ENCODE measurements around the gene MPRIP. TPM values are rescaled to one million over a fixed set of nuclear protein-coding genes. Genes with fewer than 3 reads are reported as not detected.

The MPRIP gene
- total RNA-seq, 8 experiments from 2014 or later: 35.0 to 136 (median 91.5) TPM

GRCh38 chr17:17206124-17206912, 164.1 kb downstream of the MPRIP start, which contains the start of gene PLD6:
PLD6 (minus strand) TSS chr17:17206333; CDS start chr17:17206286, 47 bp downstream.
- Histone ChIP-seq H3K4me1 (replicated peaks in 1 of 2) (peaks cover 5 to 7% of the 10 kb centered on the region in 2 donors), H3K4me3 (peak within 1 kb of the TSS in 4 of 5 donors; percentile 25 to 51 (median 34)), H3K27ac (peak within 1 kb of the TSS in 1 of 2 donors; percentile 40)
- in situ Hi-C loops (cut with MboI; ENCODE audit: low pct_unique_long_range_greater_than_20kb in 2 of 9, low sequenced_read_pairs in 9 of 9, unreplicated experiment in 9 of 9): loop anchor here in 1 of 9 experiments (25.0 kb wide), 1 partner anchor 194 kb away; no protein-coding TSS in a partner anchor
- peak in 7 of 8 experiments; percentile 19 to 79 (median 61) for ATAC-seq (replicated peaks in 6 of 8)
- WGBS, 10 experiments: 10% methylated on average over 2 of the region's 78 CpGs; no CpG with 5 or more reads in 9 of the 10 experiments

- Histone ChIP-seq H3K27ac (no peak overlapping the region), H3K4me1 (replicated peaks in 1 of 2) (peaks cover 5 to 7% of the 10 kb centered on the region in 2 donors), H3K4me3 (no peak overlapping the region)
- in situ Hi-C loops (cut with MboI; ENCODE audit: low pct_unique_long_range_greater_than_20kb in 2 of 9, low sequenced_read_pairs in 9 of 9, unreplicated experiment in 9 of 9): loop anchor here in 1 of 9 experiments (25.0 kb wide), 1 partner anchor 195 kb away; no protein-coding TSS in a partner anchor
- ATAC-seq (replicated peaks in 6 of 8): peak in 3 of 8 experiments; percentile 11 to 16 (median 14)
- WGBS, 10 experiments: 0 to 100% (median 74%) methylated on average over 3 to 10 of the region's 16 CpGs; no CpG with 5 or more reads in 2 of the 10 experiments
Measured at GRCh38 chr17:17206913-17207335, 164.7 kb downstream of the MPRIP start.

GRCh38 chr17:17207998-17208397, 165.7 kb downstream of the MPRIP start:
- WGBS, 10 experiments: 0 to 93% (median 69%) methylated on average over 1 to 8 of the region's 8 CpGs; no CpG with 5 or more reads in 4 of the 10 experiments
- ATAC-seq (replicated peaks in 6 of 8): peak in 3 of 8 experiments; percentile 5 to 38 (median 15)
- peaks cover 5 to 7% of the 10 kb centered on the region in 2 donors for H3K4me1 ChIP-seq (replicated peaks in 1 of 2)
- H3K4me3 ChIP-seq: no peak overlapping the region
- no peak overlapping the region for H3K27ac ChIP-seq
- in situ Hi-C loops (cut with MboI; ENCODE audit: low pct_unique_long_range_greater_than_20kb in 2 of 9, low sequenced_read_pairs in 9 of 9, unreplicated experiment in 9 of 9): loop anchor here in 1 of 9 experiments (25.0 kb wide), 1 partner anchor 196 kb away; no protein-coding TSS in a partner anchor

GRCh38 chr17:17213775-17214174, 171.5 kb downstream of the MPRIP start:
- Histone ChIP-seq H3K27ac (no peak overlapping the region), H3K4me3 (no peak overlapping the region), H3K4me1 (replicated peaks in 1 of 2) (no peaks in the 10 kb centered on the region)
- in situ Hi-C loops (cut with MboI; ENCODE audit: low pct_unique_long_range_greater_than_20kb in 2 of 9, low sequenced_read_pairs in 9 of 9, unreplicated experiment in 9 of 9): loop anchor here in 1 of 9 experiments (25.0 kb wide), 1 partner anchor 201 kb away; no protein-coding TSS in a partner anchor
- WGBS, 10 experiments: 0 to 100% (median 92%) methylated on average over 1 to 8 of the region's 10 CpGs; no CpG with 5 or more reads in 1 of the 10 experiments
- ATAC-seq (replicated peaks in 6 of 8): no peak

- ATAC-seq (replicated peaks in 6 of 8): no peak
- Histone ChIP-seq H3K27ac (no peak overlapping the region), H3K4me1 (replicated peaks in 1 of 2) (no peaks in the 10 kb centered on the region), H3K4me3 (no peak overlapping the region)
- 87 to 100% (median 98%) methylated on average over 1 to 8 of the region's 27 CpGs; no CpG with 5 or more reads in 6 of the 10 experiments for WGBS, 10 experiments
- in situ Hi-C loops (cut with MboI; ENCODE audit: low pct_unique_long_range_greater_than_20kb in 2 of 9, low sequenced_read_pairs in 9 of 9, unreplicated experiment in 9 of 9): loop anchor here in 1 of 9 experiments (25.0 kb wide), 1 partner anchor 203 kb away; no protein-coding TSS in a partner anchor
Measured at GRCh38 chr17:17214646-17215436, 172.6 kb downstream of the MPRIP start.

- peak in 1 of 8 experiments; percentile 9 for ATAC-seq (replicated peaks in 6 of 8)
- no peak overlapping the region for H3K4me3 ChIP-seq
- H3K27ac ChIP-seq: no peak overlapping the region
- in situ Hi-C loops (cut with MboI; ENCODE audit: low pct_unique_long_range_greater_than_20kb in 2 of 9, low sequenced_read_pairs in 9 of 9, unreplicated experiment in 9 of 9): loop anchor here in 1 of 9 experiments (25.0 kb wide), 1 partner anchor 203 kb away; no protein-coding TSS in a partner anchor
- WGBS, 10 experiments: 72 to 100% (median 94%) methylated on average over 1 to 5 of the region's 8 CpGs; no CpG with 5 or more reads in 4 of the 10 experiments
- no peaks in the 10 kb centered on the region for H3K4me1 ChIP-seq (replicated peaks in 1 of 2)
Measured at GRCh38 chr17:17215575-17215974, 173.3 kb downstream of the MPRIP start.

GRCh38 chr17:17216236-17216635, 174.0 kb downstream of the MPRIP start:
- in situ Hi-C loops (cut with MboI; ENCODE audit: low pct_unique_long_range_greater_than_20kb in 2 of 9, low sequenced_read_pairs in 9 of 9, unreplicated experiment in 9 of 9): loop anchor here in 1 of 9 experiments (25.0 kb wide), 1 partner anchor 204 kb away; no protein-coding TSS in a partner anchor
- H3K4me1 ChIP-seq (replicated peaks in 1 of 2): no peaks in the 10 kb centered on the region
- no peak overlapping the region for H3K27ac ChIP-seq
- WGBS, 10 experiments: 100% methylated on average over 3 of the region's 17 CpGs; no CpG with 5 or more reads in 9 of the 10 experiments
- H3K4me3 ChIP-seq: no peak overlapping the region
- ATAC-seq (replicated peaks in 6 of 8): peak in 2 of 8 experiments; percentile 15 to 22

GRCh38 chr17:17216776-17217175, 174.5 kb downstream of the MPRIP start:
- Histone ChIP-seq H3K4me3 (no peak overlapping the region), H3K27ac (no peak overlapping the region), H3K4me1 (replicated peaks in 1 of 2) (no peaks in the 10 kb centered on the region)
- ATAC-seq (replicated peaks in 6 of 8): no peak
- 79 to 100% (median 89%) methylated on average over 1 to 8 of the region's 16 CpGs; no CpG with 5 or more reads in 4 of the 10 experiments for WGBS, 10 experiments
- in situ Hi-C loops (cut with MboI; ENCODE audit: low pct_unique_long_range_greater_than_20kb in 2 of 9, low sequenced_read_pairs in 9 of 9, unreplicated experiment in 9 of 9): loop anchor here in 1 of 9 experiments (25.0 kb wide), 1 partner anchor 204 kb away; no protein-coding TSS in a partner anchor

GRCh38 chr17:17217995-17218394, 175.7 kb downstream of the MPRIP start:
- Histone ChIP-seq H3K27ac (no peak overlapping the region), H3K4me3 (no peak overlapping the region), H3K4me1 (replicated peaks in 1 of 2) (no peaks in the 10 kb centered on the region)
- peak in 1 of 8 experiments; percentile 52 for ATAC-seq (replicated peaks in 6 of 8)
- WGBS, 10 experiments: 50 to 100% (median 86%) methylated on average over 2 to 3 of the region's 3 CpGs; no CpG with 5 or more reads in 4 of the 10 experiments
- in situ Hi-C loops (cut with MboI; ENCODE audit: low pct_unique_long_range_greater_than_20kb in 2 of 9, low sequenced_read_pairs in 9 of 9, unreplicated experiment in 9 of 9): loop anchor here in 1 of 9 experiments (25.0 kb wide), 1 partner anchor 206 kb away; no protein-coding TSS in a partner anchor

- no peak for ATAC-seq (replicated peaks in 6 of 8)
- no peak overlapping the region for H3K4me3 ChIP-seq
- in situ Hi-C loops (cut with MboI; ENCODE audit: low pct_unique_long_range_greater_than_20kb in 2 of 9, low sequenced_read_pairs in 9 of 9, unreplicated experiment in 9 of 9): loop anchor here in 1 of 9 experiments (25.0 kb wide), 1 partner anchor 208 kb away; no protein-coding TSS in a partner anchor
- no peaks in the 10 kb centered on the region for H3K4me1 ChIP-seq (replicated peaks in 1 of 2)
- H3K27ac ChIP-seq: no peak overlapping the region
- 89 to 100% (median 93%) methylated on average over 1 to 5 of the region's 8 CpGs; no CpG with 5 or more reads in 2 of the 10 experiments for WGBS, 10 experiments
Measured at GRCh38 chr17:17220529-17220928, 178.3 kb downstream of the MPRIP start.

- WGBS, 10 experiments: 73 to 100% (median 92%) methylated on average over 2 to 11 of the region's 22 CpGs; no CpG with 5 or more reads in 5 of the 10 experiments
- ATAC-seq (replicated peaks in 6 of 8): no peak
- in situ Hi-C loops (cut with MboI; ENCODE audit: low pct_unique_long_range_greater_than_20kb in 2 of 9, low sequenced_read_pairs in 9 of 9, unreplicated experiment in 9 of 9): loop anchor here in 1 of 9 experiments (25.0 kb wide), 1 partner anchor 209 kb away; no protein-coding TSS in a partner anchor
- H3K4me1 ChIP-seq (replicated peaks in 1 of 2): no peaks in the 10 kb centered on the region
- H3K4me3 ChIP-seq: no peak overlapping the region
- H3K27ac ChIP-seq: no peak overlapping the region
Measured at GRCh38 chr17:17221329-17221728, 179.1 kb downstream of the MPRIP start.

- in situ Hi-C loops (cut with MboI; ENCODE audit: low pct_unique_long_range_greater_than_20kb in 2 of 9, low sequenced_read_pairs in 9 of 9, unreplicated experiment in 9 of 9): loop anchor here in 1 of 9 experiments (25.0 kb wide), 1 partner anchor 211 kb away; no protein-coding TSS in a partner anchor
- H3K4me3 ChIP-seq: no peak overlapping the region
- no peaks in the 10 kb centered on the region for H3K4me1 ChIP-seq (replicated peaks in 1 of 2)
- WGBS, 10 experiments: 85 to 100% (median 93%) methylated on average over 1 to 6 of the region's 16 CpGs; no CpG with 5 or more reads in 3 of the 10 experiments
- ATAC-seq (replicated peaks in 6 of 8): no peak
- H3K27ac ChIP-seq: no peak overlapping the region
Measured at GRCh38 chr17:17223736-17224135, 181.5 kb downstream of the MPRIP start.
